GM12878 (cell line): ENCODE results near the gene APCDD1L.

Experiments
- CHD2 ChIP-seq: IDR thresholded peaks from 2 replicates; pipeline ENCODE4 v1.6.1; 2011; ENCODE audit warnings: low read depth, low read length, improper control_type of control experiment, borderline replicate concordance
- ETV6 ChIP-seq, 2 experiments: fragments of 450-650 bp in 1 of 2; IDR thresholded peaks in 1 of 2; conservative IDR thresholded peaks in 1 of 2; 2 replicates each; pipeline ENCODE4 v1.6.1; 2014; ENCODE audit warnings: antibody characterized with exemption in 1 of 2, borderline replicate concordance in 1 of 2, low read depth in 1 of 2, mild to moderate bottlenecking in 1 of 2, moderate library complexity in 1 of 2
- TAF1 ChIP-seq: IDR thresholded peaks from 2 replicates; pipeline ENCODE4 v1.6.1; 2011; ENCODE audit warnings: mild to moderate bottlenecking, low read depth, low read length, borderline replicate concordance
- TF ChIP-seq, protein P1 (sequence below): IDR thresholded peaks from 2 replicates; pipeline ENCODE4 v1.6.1; 2012; ENCODE audit warnings: mild to moderate bottlenecking, low read depth, low read length

DNA sequence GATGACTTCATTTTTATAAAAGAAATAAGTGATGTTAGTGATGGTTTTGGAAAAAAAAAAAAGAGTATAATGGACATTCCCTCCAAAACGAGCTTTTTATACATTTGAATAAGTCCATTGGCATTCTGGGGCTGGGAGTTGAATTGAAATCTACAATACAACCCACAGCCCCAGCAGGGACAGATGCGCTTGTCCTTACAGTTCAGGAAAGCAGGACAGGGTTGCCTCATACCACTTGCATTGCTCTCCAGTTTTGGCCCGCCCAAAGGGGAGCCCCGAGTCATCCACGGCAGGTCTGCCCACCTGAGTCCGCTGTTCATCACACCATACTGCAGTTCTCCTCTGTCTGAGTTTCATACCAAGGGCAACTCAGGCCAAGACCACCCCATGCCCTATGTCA, 80.0 kb downstream of the APCDD1L start:
- TF ChIP-seq, protein P1, sequence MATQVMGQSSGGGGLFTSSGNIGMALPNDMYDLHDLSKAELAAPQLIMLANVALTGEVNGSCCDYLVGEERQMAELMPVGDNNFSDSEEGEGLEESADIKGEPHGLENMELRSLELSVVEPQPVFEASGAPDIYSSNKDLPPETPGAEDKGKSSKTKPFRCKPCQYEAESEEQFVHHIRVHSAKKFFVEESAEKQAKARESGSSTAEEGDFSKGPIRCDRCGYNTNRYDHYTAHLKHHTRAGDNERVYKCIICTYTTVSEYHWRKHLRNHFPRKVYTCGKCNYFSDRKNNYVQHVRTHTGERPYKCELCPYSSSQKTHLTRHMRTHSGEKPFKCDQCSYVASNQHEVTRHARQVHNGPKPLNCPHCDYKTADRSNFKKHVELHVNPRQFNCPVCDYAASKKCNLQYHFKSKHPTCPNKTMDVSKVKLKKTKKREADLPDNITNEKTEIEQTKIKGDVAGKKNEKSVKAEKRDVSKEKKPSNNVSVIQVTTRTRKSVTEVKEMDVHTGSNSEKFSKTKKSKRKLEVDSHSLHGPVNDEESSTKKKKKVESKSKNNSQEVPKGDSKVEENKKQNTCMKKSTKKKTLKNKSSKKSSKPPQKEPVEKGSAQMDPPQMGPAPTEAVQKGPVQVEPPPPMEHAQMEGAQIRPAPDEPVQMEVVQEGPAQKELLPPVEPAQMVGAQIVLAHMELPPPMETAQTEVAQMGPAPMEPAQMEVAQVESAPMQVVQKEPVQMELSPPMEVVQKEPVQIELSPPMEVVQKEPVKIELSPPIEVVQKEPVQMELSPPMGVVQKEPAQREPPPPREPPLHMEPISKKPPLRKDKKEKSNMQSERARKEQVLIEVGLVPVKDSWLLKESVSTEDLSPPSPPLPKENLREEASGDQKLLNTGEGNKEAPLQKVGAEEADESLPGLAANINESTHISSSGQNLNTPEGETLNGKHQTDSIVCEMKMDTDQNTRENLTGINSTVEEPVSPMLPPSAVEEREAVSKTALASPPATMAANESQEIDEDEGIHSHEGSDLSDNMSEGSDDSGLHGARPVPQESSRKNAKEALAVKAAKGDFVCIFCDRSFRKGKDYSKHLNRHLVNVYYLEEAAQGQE = no peak
- no peak for TF ChIP-seq TAF1
- no peak for TF ChIP-seq CHD2
- no peak for TF ChIP-seq ETV6 (conservative IDR thresholded peaks at IDR 0.05 in 1 of 2, IDR thresholded peaks at IDR 0.05 in 1 of 2; ENCODE audit: borderline replicate concordance in 1 of 2, low read depth in 1 of 2)
